Occipital lobe (tissue), 2 donors: ENCODE results near the gene SPIB. TPM values are rescaled to one million over a fixed set of nuclear protein-coding genes. Genes with fewer than 3 reads are reported as not detected.
"Not testable (repeated sequence)": the region's sequence is repeated elsewhere in the genome, so short reads cannot be mapped to it uniquely, and the experiment has no call there.

ENCODE experiments used
- DNase-seq: peaks from one replicate; lab custom pipeline; 2025; lab: John Stamatoyannopoulos, UW
- total RNA-seq: library from RNA; depleted of rRNA; stranded (reverse); fragments of >200 nt; gene quantifications from one replicate; pipeline ENCODE4 v1.2.3, GENCODE V29; 2014

The SPIB gene
- total RNA-seq, 1 donor from 2014 or later = not detected

GRCh38 chr19:50437862-50438449 is 19.2 kb downstream of the SPIB start:
- DNase-seq = no peak

GRCh38 chr19:50439130-50439529 is 20.4 kb downstream of the SPIB start:
- not testable (repeated sequence) for DNase-seq

DNA sequence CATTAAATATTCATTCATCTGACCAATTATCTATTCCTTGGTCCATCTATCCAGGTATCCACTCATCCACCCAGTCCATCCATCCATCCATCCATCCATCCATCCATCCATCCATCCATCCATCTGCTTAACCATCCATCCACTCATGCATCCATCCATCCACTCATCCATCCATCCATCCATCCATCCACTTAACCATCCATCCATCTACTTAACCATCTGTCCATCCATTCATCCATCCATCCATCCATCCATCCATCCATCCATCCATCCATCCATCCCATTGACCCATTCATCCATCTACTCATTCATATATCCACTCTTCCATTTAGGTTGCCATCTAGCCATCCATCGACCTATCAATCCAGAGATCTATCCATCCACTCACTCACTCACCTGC is 25.3 kb downstream of the SPIB start:
- no peak for DNase-seq

DNA sequence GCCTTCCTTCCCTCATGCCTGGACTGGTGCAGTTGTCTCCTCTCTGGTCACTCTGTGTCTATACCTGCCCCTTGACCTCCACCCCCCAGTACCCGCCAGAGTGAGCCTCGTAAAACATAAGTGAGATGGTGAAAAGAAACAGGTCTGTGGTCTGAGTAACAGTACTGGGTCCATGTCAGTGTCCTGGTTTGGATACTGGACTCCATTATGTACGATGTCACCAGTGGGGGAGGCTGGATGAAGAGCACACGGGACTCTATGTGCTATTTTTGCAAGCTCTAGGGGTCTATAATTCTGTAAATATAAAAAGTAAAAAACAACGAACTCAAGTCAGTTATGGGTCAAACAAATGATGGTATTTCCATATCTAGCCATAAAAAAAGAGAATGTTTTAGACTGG is 28.3 kb downstream of the SPIB start:
- no peak for DNase-seq

DNA sequence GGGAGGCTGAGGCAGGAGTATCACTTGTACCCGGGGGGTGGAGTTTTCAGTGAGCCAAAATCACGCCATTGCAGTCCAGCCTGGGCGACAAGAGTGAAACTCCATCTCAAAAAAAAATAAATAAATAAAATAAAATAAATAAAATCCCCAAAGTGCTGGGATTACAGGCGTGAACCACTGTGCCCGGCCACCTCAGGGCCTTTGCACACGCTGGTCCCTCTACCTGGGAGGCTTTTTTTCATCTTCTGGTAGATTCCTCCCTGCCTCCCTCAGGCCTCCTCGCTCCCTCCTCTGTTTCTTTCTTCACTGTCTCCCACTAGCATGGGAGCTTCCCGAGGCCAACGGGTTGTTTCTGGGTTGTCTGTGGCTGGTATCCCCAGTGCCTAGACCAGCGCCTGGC is 29.0 kb downstream of the SPIB start:
- no peak for DNase-seq

DNA sequence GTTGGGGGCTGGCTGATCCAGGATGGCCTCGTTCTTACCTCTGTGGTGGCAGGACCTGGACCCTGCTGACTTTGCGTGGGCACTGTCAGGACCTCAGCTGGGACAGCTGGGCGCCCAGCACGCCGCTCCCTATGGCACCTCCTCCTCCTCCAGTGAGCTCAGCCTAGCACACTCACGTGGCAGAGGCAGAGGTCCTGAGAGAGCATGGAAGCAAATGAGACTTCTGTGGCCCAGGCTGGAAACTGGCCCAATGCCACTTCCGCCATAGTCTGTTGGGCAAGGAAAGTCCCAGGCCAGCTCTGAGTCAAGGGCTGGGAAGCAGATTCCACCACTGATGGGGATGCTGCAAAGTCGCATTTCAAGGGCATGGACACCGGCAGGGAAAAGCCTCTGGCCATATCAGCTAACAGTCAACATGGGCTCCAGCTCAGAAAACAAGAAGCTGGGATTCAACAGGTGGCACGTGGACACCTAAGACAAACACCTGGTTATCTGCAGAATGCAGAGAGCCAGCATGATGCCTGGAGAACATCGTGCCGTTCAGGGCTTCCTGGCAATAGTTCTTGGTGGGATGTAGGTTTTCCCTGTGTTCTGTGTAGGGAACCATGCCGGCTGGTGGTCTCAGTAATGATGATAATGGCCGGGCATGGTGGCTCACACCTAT is 30.6 kb downstream of the SPIB start:
- DNase-seq = no peak

GRCh38 chr19:50450369-50451222 is 31.9 kb downstream of the SPIB start:
- no peak for DNase-seq

GRCh38 chr19:50451223-50451534 is 32.4 kb downstream of the SPIB start:
- no peak for DNase-seq

GRCh38 chr19:50453243-50453642 is 34.5 kb downstream of the SPIB start:
- no peak for DNase-seq

DNA sequence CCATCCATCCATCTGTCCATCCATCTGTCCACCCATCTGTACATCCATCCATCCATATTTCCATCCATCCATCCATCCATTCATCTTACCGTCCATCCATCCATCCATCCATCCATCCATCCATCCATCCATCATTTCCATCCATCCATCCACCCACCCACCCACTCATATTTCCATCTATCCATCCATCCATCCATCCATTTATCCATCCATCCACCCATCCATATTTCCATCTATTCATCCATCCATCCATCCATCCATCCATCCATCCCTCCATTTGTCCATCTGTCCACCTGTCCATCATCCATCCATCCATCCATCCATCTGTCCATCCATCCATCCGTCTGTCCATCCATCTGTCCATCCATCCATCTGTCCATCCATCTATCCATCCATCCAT is 37.3 kb downstream of the SPIB start:
- DNase-seq = no peak

GRCh38 chr19:50457300-50457699 is 38.6 kb downstream of the SPIB start:
- no peak for DNase-seq

DNA sequence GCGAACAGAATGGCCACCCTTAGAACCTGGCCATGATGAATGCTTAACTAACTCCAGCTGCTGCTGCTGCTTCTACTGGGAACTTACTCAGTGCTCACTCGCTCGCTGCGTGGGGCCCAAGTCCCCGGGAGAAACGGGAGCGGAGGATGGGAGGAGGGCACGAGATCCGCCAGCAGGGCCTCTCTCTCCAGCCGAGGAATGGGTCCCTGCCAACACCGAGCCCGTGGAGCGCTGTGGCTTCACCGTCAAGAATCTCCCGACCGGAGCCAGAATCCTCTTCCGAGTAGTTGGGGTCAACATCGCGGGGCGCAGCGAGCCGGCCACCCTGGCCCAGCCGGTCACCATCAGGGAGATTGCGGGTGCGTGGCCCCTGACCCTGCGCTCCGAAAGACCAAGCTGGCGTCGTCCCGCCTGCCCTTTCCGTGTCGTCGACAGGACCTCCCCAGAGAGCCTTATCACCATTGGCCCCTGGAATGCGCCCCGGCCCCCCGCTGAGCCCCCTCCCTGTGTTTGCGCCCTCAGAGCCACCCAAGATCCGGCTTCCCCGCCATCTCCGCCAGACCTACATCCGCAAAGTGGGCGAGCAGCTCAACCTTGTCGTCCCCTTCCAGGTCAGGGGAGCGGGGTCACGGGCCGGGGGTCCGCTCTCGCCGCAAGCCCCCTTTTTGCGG is 39.8 kb downstream of the SPIB start:
- no peak for DNase-seq

DNA sequence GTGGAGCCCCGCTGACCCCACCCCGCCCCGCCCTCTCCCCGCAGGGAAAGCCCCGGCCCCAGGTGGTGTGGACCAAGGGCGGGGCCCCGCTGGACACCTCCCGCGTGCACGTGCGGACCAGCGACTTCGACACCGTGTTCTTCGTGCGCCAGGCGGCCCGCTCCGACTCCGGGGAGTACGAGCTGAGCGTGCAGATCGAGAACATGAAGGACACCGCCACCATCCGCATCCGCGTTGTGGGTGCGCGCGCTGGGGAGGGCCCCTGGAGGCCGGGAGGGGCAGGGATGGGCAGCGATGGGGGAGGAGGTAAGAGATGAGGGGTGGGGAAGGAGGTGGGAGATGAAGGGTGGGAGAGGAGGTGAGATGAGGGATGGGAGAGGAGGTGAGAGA is 40.3 kb downstream of the SPIB start:
- DNase-seq = no peak

GRCh38 chr19:50459638-50460037 is 40.9 kb downstream of the SPIB start:
- DNase-seq = no peak

DNA sequence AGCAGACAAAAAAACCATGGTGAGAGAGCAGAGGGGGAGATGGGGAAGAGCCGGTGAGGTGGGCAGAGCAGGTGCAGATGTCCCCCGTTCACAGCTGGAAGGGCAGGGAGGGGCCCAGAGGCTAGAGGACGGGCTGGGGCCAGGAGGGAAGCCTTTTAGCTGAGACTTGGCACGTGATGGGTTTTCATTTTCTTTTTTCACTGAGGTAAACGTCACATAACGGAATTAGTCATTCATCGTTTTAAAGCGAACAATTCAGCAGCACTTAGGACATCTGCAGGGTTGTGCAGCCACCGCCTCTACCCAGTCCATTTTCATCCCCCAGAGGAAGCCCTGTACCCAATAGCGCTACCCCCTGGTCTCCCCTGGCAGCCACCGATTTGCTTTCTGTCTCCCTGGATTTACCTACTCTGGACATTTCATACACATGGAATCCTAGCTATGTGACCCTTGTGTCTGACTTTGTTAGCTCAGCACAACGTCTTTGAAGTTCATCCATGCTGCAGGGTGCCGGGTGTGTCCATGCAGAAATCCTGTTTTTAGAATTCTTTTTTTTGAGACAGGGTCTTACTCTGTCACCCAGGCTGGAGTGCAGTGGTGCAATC is 41.5 kb downstream of the SPIB start:
- no peak for DNase-seq

DNA sequence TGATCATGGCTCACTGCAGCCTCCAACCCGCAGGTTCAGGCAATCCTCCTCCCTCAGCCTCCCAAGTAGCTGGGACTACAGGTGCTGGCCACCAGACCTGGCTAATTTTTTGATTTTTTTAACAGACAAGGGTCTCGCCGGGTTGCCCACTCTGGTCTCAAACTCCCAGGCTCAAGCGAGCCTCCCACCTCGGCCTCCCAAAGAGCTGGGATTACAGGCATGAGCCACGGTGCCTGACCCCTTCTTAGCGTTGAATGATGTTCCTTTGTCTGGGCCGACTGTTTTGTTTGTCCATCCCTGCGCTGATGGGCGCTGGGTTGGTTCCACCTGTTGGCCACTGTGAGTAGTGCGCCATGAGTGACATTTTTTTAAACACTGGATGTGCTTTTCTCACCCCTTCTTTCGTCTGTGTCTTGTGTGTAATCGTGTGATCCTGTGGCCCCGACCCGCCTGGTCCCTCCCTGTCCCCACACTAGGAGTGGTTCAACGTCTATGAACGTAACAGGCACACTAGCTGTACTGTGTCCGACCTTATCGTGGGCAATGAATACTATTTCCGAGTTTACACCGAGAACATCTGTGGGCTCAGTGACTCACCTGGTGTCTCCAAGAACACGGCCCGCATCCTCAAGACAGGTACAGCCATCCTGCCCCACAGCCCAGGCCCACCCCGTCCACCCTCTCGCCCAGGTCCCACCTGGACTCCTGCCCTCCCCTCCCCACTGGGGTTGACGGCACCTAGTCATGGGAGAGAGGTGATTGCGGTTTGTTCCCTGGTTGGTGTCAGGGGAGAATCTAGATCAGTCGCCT is 42.5 kb downstream of the SPIB start:
- no peak for DNase-seq

GRCh38 chr19:50462970-50463369 is 44.2 kb downstream of the SPIB start:
- no peak for DNase-seq

DNA sequence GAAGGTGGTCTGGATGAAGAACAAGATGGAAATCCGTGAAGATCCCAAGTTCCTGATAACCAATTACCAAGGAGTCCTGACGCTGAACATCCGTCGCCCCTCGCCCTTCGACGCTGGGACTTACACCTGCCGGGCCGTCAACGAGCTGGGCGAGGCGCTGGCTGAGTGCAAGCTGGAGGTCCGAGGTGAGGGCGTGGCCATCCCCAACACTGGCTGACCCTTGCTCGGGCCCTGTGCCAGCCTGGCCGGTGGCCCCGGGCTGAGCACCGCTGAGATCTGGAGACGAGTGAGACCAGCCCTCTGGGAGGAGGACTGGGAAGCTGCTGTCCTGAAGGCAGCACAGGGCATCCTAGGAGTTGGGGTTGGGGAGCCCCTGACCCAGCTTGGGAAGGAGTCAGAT is 45.6 kb downstream of the SPIB start:
- no peak for DNase-seq

GRCh38 chr19:50465000-50465399 is 46.3 kb downstream of the SPIB start:
- no peak for DNase-seq

DNA sequence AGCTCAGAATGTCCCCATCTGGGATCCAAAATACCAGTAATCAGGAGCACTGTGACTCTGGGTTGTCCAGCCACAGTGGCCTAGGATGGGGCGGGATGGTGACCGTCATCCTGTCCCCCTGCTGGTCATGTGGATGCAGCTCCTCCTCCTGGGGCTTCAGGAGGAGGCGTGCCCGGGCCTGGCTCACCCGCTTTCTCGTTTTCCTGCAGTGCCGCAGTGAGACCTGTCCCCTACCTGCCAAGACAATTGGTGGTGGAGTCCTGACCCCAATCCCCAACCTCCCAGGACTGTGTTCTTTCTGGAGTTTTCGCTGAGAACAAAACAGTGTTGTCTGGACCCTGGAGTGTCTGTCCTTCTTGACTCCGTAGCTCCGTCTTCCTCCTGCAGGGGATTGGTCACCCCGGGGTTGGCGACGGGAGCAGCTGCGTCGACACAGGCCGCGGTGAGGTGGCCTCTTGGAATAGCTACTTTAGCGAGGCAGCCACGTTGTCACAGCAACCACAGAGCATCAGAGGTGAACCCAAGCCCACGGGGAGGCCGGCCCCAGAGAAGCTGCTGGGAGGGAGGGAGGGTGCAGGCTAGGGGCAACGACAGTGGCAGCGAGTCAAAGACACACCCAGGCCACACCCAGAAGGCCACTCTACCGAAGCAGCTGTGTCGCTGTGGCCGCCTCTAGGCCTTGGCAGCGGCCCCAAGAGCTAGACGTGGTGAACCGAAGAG is 47.4 kb downstream of the SPIB start:
- DNase-seq = no peak

DNA sequence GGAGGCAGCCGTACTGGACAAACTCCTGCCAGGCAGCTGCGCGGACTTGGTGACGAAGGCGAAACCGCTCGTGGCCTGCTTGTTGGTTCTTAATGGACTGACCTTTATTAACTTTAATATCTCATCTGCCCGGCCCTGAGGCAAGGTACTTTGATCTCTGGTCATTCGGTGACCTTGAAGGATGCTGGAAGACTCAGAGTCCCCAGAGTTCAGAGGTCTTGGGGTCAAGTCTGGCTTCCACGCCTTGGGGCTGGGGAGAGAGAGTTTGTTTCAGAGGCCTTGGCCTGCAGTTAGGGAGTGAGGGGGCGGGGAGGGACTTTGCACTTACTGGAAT is 47.9 kb downstream of the SPIB start:
- DNase-seq = no peak
